Fibroblast of villous mesenchyme (primary cell): ENCODE results near the gene MAPKAP1. TPM values are rescaled to one million over a fixed set of nuclear protein-coding genes. Genes with fewer than 3 reads are reported as not detected.

Experiments
- DNase-seq: peaks from one replicate; pipeline ENCODE4 v3.0.0-alpha.2; 2010; ENCODE audit warnings: low read depth
- H3K4me3 ChIP-seq: 2 replicates; pipeline ENCODE4 v1.5.1; 2011; ENCODE audit warnings: low read depth, mild to moderate bottlenecking, low read length
- total RNA-seq: library from RNA; depleted of rRNA; stranded (reverse); fragments of >200 nt; gene quantifications from 2 replicates; pipeline ENCODE4 v1.2.3, GENCODE V29; 2012
- TF ChIP-seq, protein P1 (sequence below): IDR thresholded peaks from 2 replicates; pipeline ENCODE4 v1.5.1; 2012; ENCODE audit warnings: low read depth, mild to moderate bottlenecking, low read length; ENCODE audit not compliant: insufficient read depth

MAPKAP1 gene
- total RNA-seq, 1 donor = 92.0 TPM

DNA sequence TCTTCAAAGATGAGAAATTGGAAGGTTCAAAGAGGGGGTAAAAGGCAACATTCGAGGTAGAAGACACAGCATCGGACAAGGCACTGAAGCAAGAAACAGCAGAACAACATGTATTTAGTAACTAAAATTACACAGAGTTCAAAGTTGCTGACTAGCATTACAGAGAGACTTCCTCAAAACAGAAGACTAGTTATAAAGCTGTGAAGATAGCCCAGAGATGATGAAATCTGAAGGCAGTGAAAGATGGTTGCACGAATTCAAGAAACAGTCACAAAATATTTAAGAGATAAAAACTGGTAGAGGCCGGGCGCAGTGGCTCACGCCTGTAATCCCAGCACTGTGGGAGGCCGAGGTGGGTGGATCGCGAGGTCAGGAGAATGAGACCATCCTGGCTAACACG lies 16.3 kb downstream of the MAPKAP1 start:
- DNase-seq = peak; percentile 36
- no peak overlapping the region for H3K4me3 ChIP-seq
- TF ChIP-seq, protein P1, sequence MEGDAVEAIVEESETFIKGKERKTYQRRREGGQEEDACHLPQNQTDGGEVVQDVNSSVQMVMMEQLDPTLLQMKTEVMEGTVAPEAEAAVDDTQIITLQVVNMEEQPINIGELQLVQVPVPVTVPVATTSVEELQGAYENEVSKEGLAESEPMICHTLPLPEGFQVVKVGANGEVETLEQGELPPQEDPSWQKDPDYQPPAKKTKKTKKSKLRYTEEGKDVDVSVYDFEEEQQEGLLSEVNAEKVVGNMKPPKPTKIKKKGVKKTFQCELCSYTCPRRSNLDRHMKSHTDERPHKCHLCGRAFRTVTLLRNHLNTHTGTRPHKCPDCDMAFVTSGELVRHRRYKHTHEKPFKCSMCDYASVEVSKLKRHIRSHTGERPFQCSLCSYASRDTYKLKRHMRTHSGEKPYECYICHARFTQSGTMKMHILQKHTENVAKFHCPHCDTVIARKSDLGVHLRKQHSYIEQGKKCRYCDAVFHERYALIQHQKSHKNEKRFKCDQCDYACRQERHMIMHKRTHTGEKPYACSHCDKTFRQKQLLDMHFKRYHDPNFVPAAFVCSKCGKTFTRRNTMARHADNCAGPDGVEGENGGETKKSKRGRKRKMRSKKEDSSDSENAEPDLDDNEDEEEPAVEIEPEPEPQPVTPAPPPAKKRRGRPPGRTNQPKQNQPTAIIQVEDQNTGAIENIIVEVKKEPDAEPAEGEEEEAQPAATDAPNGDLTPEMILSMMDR = no peak

DNA sequence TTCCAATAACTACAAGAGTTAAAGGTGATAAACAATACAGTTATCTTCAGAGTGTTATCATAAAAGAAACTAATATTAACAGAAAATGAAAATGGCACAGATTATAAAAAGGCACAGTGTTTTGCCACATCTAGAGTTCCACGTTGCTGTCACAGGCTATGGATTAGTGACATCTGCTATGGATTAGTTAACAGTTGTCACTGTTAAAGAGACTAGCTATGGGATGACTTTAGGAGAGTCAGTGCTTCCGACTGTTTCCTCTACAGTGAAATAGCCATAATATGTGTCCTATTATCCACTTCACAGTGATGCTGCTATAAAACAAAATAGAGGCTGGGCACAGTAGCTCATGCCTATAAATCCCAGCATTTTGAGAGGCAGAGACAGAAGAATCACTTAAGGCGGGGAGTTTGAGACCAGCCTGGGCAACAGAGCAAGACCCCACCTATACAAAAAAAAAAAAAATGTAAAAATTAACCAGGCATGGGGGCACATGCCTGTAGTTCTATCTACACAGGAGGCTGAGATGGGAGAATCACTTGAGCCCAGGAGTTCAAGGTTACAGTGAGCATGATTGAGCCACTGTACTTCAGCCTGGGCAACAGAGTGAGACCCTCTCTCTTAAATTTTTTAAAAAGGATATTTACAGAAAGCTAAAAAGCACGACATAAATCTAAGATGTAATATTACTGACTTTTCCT lies 19.7 kb downstream of the MAPKAP1 start:
- TF ChIP-seq, protein P1 = no peak
- H3K4me3 ChIP-seq = no peak overlapping the region
- DNase-seq = no peak

DNA sequence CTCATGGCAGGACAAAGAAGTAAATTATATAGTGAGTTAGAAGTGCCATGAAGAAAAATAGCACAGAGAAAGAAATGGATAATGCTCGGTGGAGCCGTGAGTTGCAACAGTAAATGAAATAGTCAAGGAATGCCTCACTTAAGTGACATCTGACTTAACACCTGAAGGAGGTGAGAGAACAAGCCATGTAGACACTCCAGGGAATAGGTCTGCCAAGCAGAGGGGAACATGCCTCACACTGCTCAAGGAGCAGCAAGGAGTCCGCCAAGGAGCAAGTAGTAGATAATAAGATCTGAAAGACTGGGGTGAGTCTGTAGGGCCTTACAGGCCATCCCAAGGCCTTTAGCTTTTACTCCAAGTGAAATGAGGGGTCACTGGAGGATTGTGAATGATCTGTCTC lies 21.8 kb downstream of the MAPKAP1 start:
- TF ChIP-seq, protein P1 = no peak
- DNase-seq = no peak
- H3K4me3 ChIP-seq = no peak overlapping the region

DNA sequence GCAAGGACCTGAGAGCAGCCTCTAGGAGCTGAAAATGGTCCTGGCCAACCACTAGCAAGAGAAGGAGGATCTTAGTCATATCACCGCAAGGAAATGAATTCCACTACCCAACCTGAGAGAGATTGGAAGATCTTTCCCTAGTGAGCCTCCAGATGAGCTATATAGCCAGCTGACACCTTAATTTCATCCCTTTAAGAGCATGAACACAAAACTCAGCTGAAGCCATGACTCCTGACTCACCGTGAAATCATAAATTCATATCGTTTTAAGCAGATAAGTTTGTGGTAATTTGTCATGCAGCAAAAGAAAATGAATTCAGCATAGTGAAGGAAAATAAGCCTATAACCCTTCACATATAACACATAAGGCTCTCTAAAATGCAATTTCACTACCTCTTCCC lies 23.5 kb downstream of the MAPKAP1 start:
- H3K4me3 ChIP-seq = no peak overlapping the region
- TF ChIP-seq, protein P1 = no peak
- peak; percentile 58 for DNase-seq

DNA sequence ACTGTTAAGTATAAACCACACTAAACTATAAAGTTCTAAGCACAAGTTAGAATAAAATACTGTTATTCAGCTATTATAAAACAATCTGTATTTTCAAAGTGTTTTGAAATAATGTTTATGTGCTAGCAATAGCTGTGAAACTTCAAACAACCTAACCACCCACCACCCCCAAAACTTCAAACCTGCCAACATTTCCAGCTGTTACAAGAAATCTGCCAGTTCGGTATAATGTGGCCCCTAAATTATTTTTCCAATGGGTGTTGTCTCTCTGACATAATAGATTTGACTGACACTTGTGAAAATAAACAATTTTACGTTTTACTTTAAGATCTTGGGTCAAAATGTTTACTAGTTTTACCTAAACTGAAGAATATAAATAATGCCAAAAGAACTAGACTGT lies 24.7 kb downstream of the MAPKAP1 start:
- no peak for DNase-seq
- TF ChIP-seq, protein P1 = no peak

DNA sequence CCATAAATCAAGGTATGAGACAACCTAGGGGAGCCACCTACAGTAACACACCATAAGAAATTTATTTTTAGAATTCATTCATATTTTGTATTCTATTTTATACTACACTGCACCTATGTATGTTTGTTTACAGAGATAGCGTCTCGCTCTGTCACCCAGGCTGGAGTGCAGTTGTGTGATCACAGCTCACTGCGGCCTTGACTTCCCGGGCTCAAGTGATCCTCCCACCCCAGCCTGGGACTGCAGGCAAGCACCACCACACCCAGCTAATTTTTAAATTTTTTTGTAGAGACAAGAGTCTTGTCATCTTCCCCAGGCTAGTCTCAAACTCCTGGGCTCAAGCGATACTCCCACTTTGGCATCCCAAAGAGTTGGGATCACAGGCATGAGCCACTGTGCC lies 25.4 kb downstream of the MAPKAP1 start:
- no peak overlapping the region for H3K4me3 ChIP-seq
- TF ChIP-seq, protein P1 = no peak
- no peak for DNase-seq

More for the DNA sequence above, 24.7 kb downstream of the MAPKAP1 start:
- H3K4me3 ChIP-seq = no peak overlapping the region
